ENCODE measurements around the gene VTN. TPM values are rescaled to one million over a fixed set of nuclear protein-coding genes. Genes with fewer than 3 reads are reported as not detected.

VTN gene
- total RNA-seq, 1 donor from 2014 or later, result 128 TPM

DNA sequence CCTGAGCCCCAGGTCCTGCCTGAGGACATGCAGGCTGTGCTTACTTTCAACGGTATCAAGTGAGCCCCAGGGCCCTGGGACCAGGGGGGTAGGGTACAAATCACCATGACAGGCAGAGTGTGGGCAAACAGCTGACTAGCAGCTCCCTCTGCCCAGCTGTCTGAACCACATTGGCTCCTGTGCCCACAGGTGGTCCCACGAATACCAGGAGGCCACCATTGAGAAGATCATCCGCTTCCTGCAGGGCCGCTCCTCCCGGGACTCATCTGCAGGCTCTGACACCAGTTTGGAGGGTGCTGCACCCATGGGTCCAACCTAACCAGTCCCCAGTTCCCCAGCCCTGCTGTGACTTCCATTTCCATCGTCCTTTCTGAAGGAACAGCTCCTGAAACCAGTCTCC, 25.9 kb upstream of the VTN start:
- Mint-ChIP-seq H3K4me3 (ENCODE audit: low read depth) (no peak overlapping the region), H3K4me1 (ENCODE audit: low read depth) (no peaks in the 10 kb centered on the region), H3K9me3 (ENCODE audit: low read depth) (no peaks in the 10 kb centered on the region), H3K36me3 (ENCODE audit: insufficient read depth) (peaks cover 7% of the 10 kb centered on the region), H3K27ac (no peak overlapping the region), H3K27me3 (no peaks in the 10 kb centered on the region)
- TF ChIP-seq CTCF (IDR thresholded peaks at IDR 0.05; ENCODE audit: unreplicated experiment), result no peak
- no peak for DNase-seq (ENCODE audit: low spot score, unreplicated experiment)

DNA sequence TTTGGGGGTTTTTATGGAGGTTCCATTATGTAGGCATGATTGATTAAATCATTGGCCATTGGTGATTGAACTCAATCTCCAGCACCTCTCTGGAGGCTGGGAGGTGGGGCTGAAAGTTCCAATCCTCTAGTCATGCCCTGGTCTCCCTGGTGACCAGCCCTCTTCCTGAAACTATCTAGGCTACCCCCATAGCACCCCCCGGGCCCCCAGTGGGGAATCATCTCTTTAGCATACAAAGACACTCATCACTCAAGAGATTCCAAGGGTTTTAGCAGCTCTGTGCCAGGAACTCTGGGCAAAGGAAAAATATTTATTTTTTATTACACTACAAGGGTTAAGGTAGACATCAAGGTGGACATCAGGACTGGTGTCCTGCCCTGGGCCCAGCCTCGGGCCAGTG, 25.3 kb upstream of the VTN start:
- no peak for DNase-seq (ENCODE audit: low spot score, unreplicated experiment)
- H3K9me3 Mint-ChIP-seq (ENCODE audit: low read depth), result no peaks in the 10 kb centered on the region
- H3K27ac Mint-ChIP-seq, result no peak overlapping the region
- H3K4me3 Mint-ChIP-seq (ENCODE audit: low read depth), result no peak overlapping the region
- no peaks in the 10 kb centered on the region for H3K27me3 Mint-ChIP-seq
- H3K4me1 Mint-ChIP-seq (ENCODE audit: low read depth), result peaks cover 1% of the 10 kb centered on the region
- peaks cover 9% of the 10 kb centered on the region for H3K36me3 Mint-ChIP-seq (ENCODE audit: insufficient read depth)
- TF ChIP-seq CTCF (IDR thresholded peaks at IDR 0.05; ENCODE audit: unreplicated experiment), result no peak

- no peak overlapping the region for H3K27ac Mint-ChIP-seq
- H3K36me3 Mint-ChIP-seq (ENCODE audit: insufficient read depth), result peaks cover 13% of the 10 kb centered on the region
- H3K9me3 Mint-ChIP-seq (ENCODE audit: low read depth), result no peaks in the 10 kb centered on the region
- DNase-seq (ENCODE audit: low spot score, unreplicated experiment), result no peak
- H3K4me1 Mint-ChIP-seq (ENCODE audit: low read depth), result peaks cover 8% of the 10 kb centered on the region
- TF ChIP-seq CTCF (IDR thresholded peaks at IDR 0.05; ENCODE audit: unreplicated experiment), result no peak
- H3K27me3 Mint-ChIP-seq, result no peaks in the 10 kb centered on the region
- H3K4me3 Mint-ChIP-seq (ENCODE audit: low read depth), result no peak overlapping the region
Measured at GRCh38 chr17:28394337-28395116, 24.4 kb upstream of the VTN start.

GRCh38 chr17:28392491-28392890, 22.4 kb upstream of the VTN start:
- TF ChIP-seq CTCF (IDR thresholded peaks at IDR 0.05; ENCODE audit: unreplicated experiment), result no peak
- Mint-ChIP-seq H3K9me3 (ENCODE audit: low read depth) (no peaks in the 10 kb centered on the region), H3K36me3 (ENCODE audit: insufficient read depth) (peaks cover 15% of the 10 kb centered on the region), H3K27me3 (peaks cover 3% of the 10 kb centered on the region), H3K27ac (no peak overlapping the region), H3K4me1 (ENCODE audit: low read depth) (peaks cover 8% of the 10 kb centered on the region), H3K4me3 (ENCODE audit: low read depth) (no peak overlapping the region)
- no peak for DNase-seq (ENCODE audit: low spot score, unreplicated experiment)

- TF ChIP-seq CTCF (IDR thresholded peaks at IDR 0.05; ENCODE audit: unreplicated experiment), result no peak
- Mint-ChIP-seq H3K4me3 (ENCODE audit: low read depth) (no peak overlapping the region), H3K9me3 (ENCODE audit: low read depth) (no peaks in the 10 kb centered on the region), H3K36me3 (ENCODE audit: insufficient read depth) (peaks cover 15% of the 10 kb centered on the region), H3K4me1 (ENCODE audit: low read depth) (peaks cover 8% of the 10 kb centered on the region), H3K27me3 (peaks cover 4% of the 10 kb centered on the region), H3K27ac (no peak overlapping the region)
- no peak for DNase-seq (ENCODE audit: low spot score, unreplicated experiment)
Measured at GRCh38 chr17:28391401-28391800, 21.3 kb upstream of the VTN start.
